GM12878 (cell line): ENCODE results near the gene EEF1AKMT2. TPM values are rescaled to one million over a fixed set of nuclear protein-coding genes. Genes with fewer than 3 reads are reported as not detected.
A peak's percentile ranks its signal among the peaks of the same experiment; 100 is the strongest.

Experiments
- ATAC-seq: fragments of 200-7000 bp; cut with Tn5 transposase; 3 replicates; pipeline ENCODE4 v1.9.1; 2020; ENCODE audit warnings: mild to moderate bottlenecking, moderate library complexity
- BruUV-seq: library from RNA; stranded (reverse); fragments of 400-500 nt; replicated peaks from 2 replicates; lab custom pipeline; 2021; lab: Mats Ljungman, UMichigan
- CTCF ChIA-PET: fragments of 300-600 bp; sonication (Branson Sonifier 250); formaldehyde crosslinking; extraction: SDS; loops from one replicate; lab custom pipeline; 2021; ENCODE audit warnings: inconsistent platforms; lab: Yijun Ruan, JAX
- POLR2A ChIA-PET: fragments of 350-600 bp; formaldehyde crosslinking; extraction: SDS; loops from one replicate; lab custom pipeline; 2021; ENCODE audit warnings: inconsistent platforms; lab: Charles Lee
- RAD21 ChIA-PET: fragments of 300-600 bp; sonication (Branson Sonifier 250); formaldehyde crosslinking; loops from one replicate; lab custom pipeline; 2023; ENCODE audit warnings: antibody characterized with exemption; ENCODE audit not compliant: unreplicated experiment; lab: Charles Lee
- SMC1A ChIA-PET: fragments of 300-600 bp; sonication (Branson Sonifier 250); formaldehyde crosslinking; loops from one replicate; lab custom pipeline; 2023; ENCODE audit not compliant: unreplicated experiment, uncharacterized antibody; lab: Charles Lee
- DNase-seq: peaks from one replicate; pipeline ENCODE4 v3.0.0-alpha.2; 2011; ENCODE audit warnings: low read depth, low spot score
- FAIRE-seq: peaks from 3 replicates; lab custom pipeline; 2011; peaks lifted over from hg19 to GRCh38; lab: Jason Lieb, UNC
- H2AFZ ChIP-seq: 2 replicates; pipeline ENCODE4 v1.6.0; 2011; ENCODE audit warnings: low read depth, low read length, control low read depth; ENCODE audit not compliant: control insufficient read depth
- H3K27ac ChIP-seq: 2 replicates; pipeline ENCODE4 v1.5.1; 2011; ENCODE audit warnings: control low read depth; ENCODE audit not compliant: control insufficient read depth, insufficient read depth
- H3K27me3 ChIP-seq, 2 experiments: replicated peaks in 1 of 2; 2 replicates each; pipeline versions ENCODE4 v1.6.0 to v1.6.1; 2011; ENCODE audit warnings: low read length in 1 of 2; ENCODE audit not compliant: control insufficient read depth in 2 of 2, insufficient read depth in 2 of 2
- H3K36me3 ChIP-seq, 2 experiments: 2 replicates each; pipeline ENCODE4 v1.5.1; 2011; ENCODE audit warnings: low read length in 1 of 2; ENCODE audit not compliant: control insufficient read depth in 2 of 2, insufficient read depth in 2 of 2
- H3K4me1 ChIP-seq: 2 replicates; pipeline ENCODE4 v1.6.1; 2011; ENCODE audit warnings: mild to moderate bottlenecking, low read length, moderate library complexity, mixed read lengths; ENCODE audit not compliant: control insufficient read depth, insufficient read depth
- H3K4me2 ChIP-seq: 2 replicates; pipeline ENCODE4 v1.6.0; 2011; ENCODE audit warnings: control low read depth; ENCODE audit not compliant: control insufficient read depth, insufficient read depth
- H3K4me3 ChIP-seq: fragments of 200-600 bp; sonication (generic); 2 replicates; pipeline ENCODE4 v1.5.1; 2016
- H3K79me2 ChIP-seq: 2 replicates; pipeline ENCODE4 v1.6.0; 2011; ENCODE audit warnings: low read length; ENCODE audit not compliant: control insufficient read depth, insufficient read depth
- H3K9ac ChIP-seq: 2 replicates; pipeline ENCODE4 v1.8.0; 2011; ENCODE audit warnings: low read length, control low read depth, mixed read lengths; ENCODE audit not compliant: control insufficient read depth, insufficient read depth
- H3K9me3 ChIP-seq: replicated peaks from 3 replicates; pipeline ENCODE4 v1.5.1; 2011; ENCODE audit warnings: mild to moderate bottlenecking, low read length; ENCODE audit not compliant: control insufficient read depth, insufficient read depth
- H4K20me1 ChIP-seq: 2 replicates; pipeline ENCODE4 v1.6.0; 2011; ENCODE audit not compliant: control insufficient read depth, insufficient read depth
- BMI1 ChIP-seq: fragments of 450-650 bp; IDR thresholded peaks from 2 replicates; pipeline ENCODE4 v1.6.1; 2016; ENCODE audit warnings: mild to moderate bottlenecking, moderate library complexity, borderline replicate concordance
- CHD4 ChIP-seq: fragments of 200-600 bp; sonication (generic); IDR thresholded peaks from 2 replicates; pipeline ENCODE4 v1.6.1; 2016; ENCODE audit warnings: mild to moderate bottlenecking
- DPF2 ChIP-seq: fragments of 450-650 bp; IDR thresholded peaks from 2 replicates; pipeline ENCODE4 v1.6.1; 2017; ENCODE audit warnings: mild to moderate bottlenecking
- ELK1 ChIP-seq: IDR thresholded peaks from 2 replicates; pipeline ENCODE4 v1.6.1; 2012; ENCODE audit warnings: low read depth, low read length, improper control_type of control experiment
- EP300 ChIP-seq, 2 experiments: fragments of 150-350 bp in 1 of 2; IDR thresholded peaks; 2 replicates each; pipeline ENCODE4 v1.6.1; 2011 to 2012; ENCODE audit warnings: low read depth in 2 of 2, low read length in 2 of 2, borderline replicate concordance in 1 of 2, improper control_type of control experiment in 1 of 2, inconsistent platforms in 1 of 2; ENCODE audit not compliant: control insufficient read depth in 1 of 2
- FOS ChIP-seq: IDR thresholded peaks from 3 replicates; pipeline ENCODE4 v1.6.1; 2011; ENCODE audit warnings: borderline replicate concordance; ENCODE audit not compliant: insufficient read length; ENCODE audit errors: extremely low read depth
- JUNB ChIP-seq: IDR thresholded peaks from 2 replicates; pipeline ENCODE4 v1.6.1; 2016; ENCODE audit warnings: antibody characterized with exemption, mild to moderate bottlenecking
- KDM1A ChIP-seq: fragments of 200-600 bp; sonication (generic); IDR thresholded peaks from 2 replicates; pipeline ENCODE4 v1.6.1; 2016; ENCODE audit warnings: borderline replicate concordance
- MEF2B ChIP-seq: fragments of 450-650 bp; IDR thresholded peaks from 2 replicates; pipeline ENCODE4 v1.6.1; 2018; ENCODE audit warnings: mild to moderate bottlenecking, moderate library complexity; ENCODE audit not compliant: partially characterized antibody, poor library complexity, severe bottlenecking
- PKNOX1 ChIP-seq: fragments of 450-650 bp; IDR thresholded peaks from 2 replicates; pipeline ENCODE4 v1.6.1; 2016; ENCODE audit warnings: mild to moderate bottlenecking
- PML ChIP-seq: IDR thresholded peaks from 2 replicates; pipeline ENCODE4 v1.6.1; 2012; ENCODE audit warnings: low read length, inconsistent platforms
- RCOR1 ChIP-seq: conservative IDR thresholded peaks from 2 replicates; pipeline ENCODE4 v1.6.1; 2012; ENCODE audit warnings: low read depth, low read length, improper control_type of control experiment
- SIN3A ChIP-seq: IDR thresholded peaks from 2 replicates; pipeline ENCODE4 v1.6.1; 2012; ENCODE audit warnings: low read depth, low read length, improper control_type of control experiment
- STAT1 ChIP-seq: fragments of 450-650 bp; conservative IDR thresholded peaks from 2 replicates; pipeline ENCODE4 v1.6.1; 2014; ENCODE audit warnings: antibody characterized with exemption, mild to moderate bottlenecking
- ZNF217 ChIP-seq: fragments of 450-650 bp; IDR thresholded peaks from 2 replicates; pipeline ENCODE4 v1.6.1; 2017; ENCODE audit warnings: antibody characterized with exemption, mild to moderate bottlenecking
- WGBS: methylation state at CpG from one replicate; pipeline ENCODE4 v1.1.6; 2016; ENCODE audit warnings: low lambda C conversion rate; ENCODE audit not compliant: insufficient replicate concordance, insufficient coverage; ENCODE audit errors: missing lambda C conversion rate; 5-methylcytosine and 5-hydroxymethylcytosine counted together
- in situ Hi-C: fragments of 300-500 bp; cut with MboI; formaldehyde crosslinking; loops from 9 replicates; pipeline ENCODE4 v1.14.3; 2018; ENCODE audit warnings: mixed read lengths
- intact Hi-C: fragments of 100-400 bp; cut with micrococcal nuclease; formaldehyde crosslinking; loops from one replicate; pipeline ENCODE4 v1.14.2; 2022; ENCODE audit not compliant: unreplicated experiment
- polyA plus RNA-seq, 11 experiments: library from polyadenylated mRNA; depleted of rRNA in 4 of 11; unstranded in 6 of 11; stranded (reverse) in 5 of 11; fragments of >200 nt; fragmentation: Nextera tagmentation in 4 of 11; fragmentation: Illumina TruSeq in 1 of 11; extraction: Ambion mirVana in 4 of 11; extraction: Trizol in 1 of 11; gene quantifications; 1 replicate in 1 of 11; 2 replicates in 10 of 11; pipeline versions ENCODE4 v1.2.1 to v1.2.3, GENCODE V29; 2011 to 2016; ENCODE audit warnings: inconsistent platforms in 2 of 11, missing spikeins in 2 of 11, low read depth in 1 of 11
- total RNA-seq, 4 experiments: library from RNA; depleted of rRNA in 3 of 4; stranded (reverse); fragments of >200 nt in 3 of 4; fragmentation: Illumina TruSeq in 1 of 4; extraction: Trizol in 1 of 4; gene quantifications; 2 replicates each; pipeline versions ENCODE4 v1.2.1 to v1.2.3, GENCODE V29; 2013 to 2021
- TF ChIP-seq, protein P1 (sequence below): fragments of 450-650 bp; IDR thresholded peaks from 2 replicates; pipeline ENCODE4 v1.6.1; 2017; ENCODE audit warnings: borderline replicate concordance

EEF1AKMT2 gene
- total and polyA plus RNA-seq, 10 of the 15 experiments (the other 5 are each of a cell fraction or from before 2014, with no cell fraction given), result 9.1 to 29.3 (median 23.6) TPM

- Histone ChIP-seq H3K9ac (peak overlapping the region; percentile 52), H3K4me2 (peak overlapping the region; percentile 65), H3K4me3 (peak overlapping the region; percentile 41), H3K4me1 (peaks cover 71% of the 10 kb centered on the region), H4K20me1 (no peaks in the 10 kb centered on the region), H3K27me3 (no peaks in the 10 kb centered on the region), H3K79me2 (peaks cover 36% of the 10 kb centered on the region), H3K36me3 (peaks cover 0 to 7% of the 10 kb centered on the region in 2 experiments; a peak in 2 of 4 replicates), H3K27ac (peak overlapping the region; percentile 88), H3K9me3 (no peaks in the 10 kb centered on the region), H2AFZ (no peak overlapping the region)
- ChIA-PET POLR2A (interaction anchor here (0.6 to 12.9 kb wide), 12 partner anchors 8 to 76 kb away, joined by 3 to 139 read pairs (median 6); no protein-coding TSS in a partner anchor), SMC1A (interaction anchor here (0.6 to 21.7 kb wide), 10 partner anchors 10 to 183 kb away, joined by 3 to 351 read pairs (median 10); no protein-coding TSS in a partner anchor), CTCF (interaction anchor here (0.9 to 21.9 kb wide), 14 partner anchors 9 to 182 kb away, joined by 3 to 319 read pairs (median 7); partner anchors contain the start of gene EEF1AKMT2), RAD21 (interaction anchor here (0.9 to 15.5 kb wide), 13 partner anchors 9 to 192 kb away, joined by 3 to 360 read pairs (median 4); partner anchors contain the start of gene FAM53B)
- peak; percentile 88 for DNase-seq
- ATAC-seq, result peak; percentile 83
- BruUV-seq, result no TSS peak
- under 1% methylated on average over 8 of the region's 8 CpGs for WGBS
- in situ Hi-C loops, result loop anchor here (10.0 kb wide), 1 partner anchor 1328 kb away; no protein-coding TSS in a partner anchor
- intact Hi-C loops, result no loop called here
- FAIRE-seq, result peak; percentile 92
- TF ChIP-seq ZNF217 (peak; percentile 88; the same call in 1 of the 2 replicates), DPF2 (peak; percentile 60), SIN3A (no peak), CHD4 (no peak), EP300 (IDR thresholded peaks at IDR 0.05; ENCODE audit: borderline replicate concordance in 1 of 2, control insufficient read depth in 1 of 2, low read depth in 2 of 2, low read length in 2 of 2) (peak; percentile 63 to 85; a peak in 3 of 4 replicates), PKNOX1 (peak; percentile 21; the same call in 1 of the 2 replicates), BMI1 (no peak; the same call in 1 of the 2 replicates), FOS (no peak), MEF2B (peak; percentile 48), KDM1A (no peak), STAT1 (0 out of 2 replicates have a peak, but pooled peaks have one; percentile 20), ELK1 (no peak), JUNB (peak; percentile 41), RCOR1 (peak; percentile 65; the same call in 1 of the 2 replicates), PML (no peak)
- TF ChIP-seq, protein P1, sequence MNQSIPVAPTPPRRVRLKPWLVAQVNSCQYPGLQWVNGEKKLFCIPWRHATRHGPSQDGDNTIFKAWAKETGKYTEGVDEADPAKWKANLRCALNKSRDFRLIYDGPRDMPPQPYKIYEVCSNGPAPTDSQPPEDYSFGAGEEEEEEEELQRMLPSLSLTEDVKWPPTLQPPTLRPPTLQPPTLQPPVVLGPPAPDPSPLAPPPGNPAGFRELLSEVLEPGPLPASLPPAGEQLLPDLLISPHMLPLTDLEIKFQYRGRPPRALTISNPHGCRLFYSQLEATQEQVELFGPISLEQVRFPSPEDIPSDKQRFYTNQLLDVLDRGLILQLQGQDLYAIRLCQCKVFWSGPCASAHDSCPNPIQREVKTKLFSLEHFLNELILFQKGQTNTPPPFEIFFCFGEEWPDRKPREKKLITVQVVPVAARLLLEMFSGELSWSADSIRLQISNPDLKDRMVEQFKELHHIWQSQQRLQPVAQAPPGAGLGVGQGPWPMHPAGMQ, result no peak
These were observed 68.6 kb downstream of the EEF1AKMT2 start for GRCh38 chr10:124722798-124723783.
